ENCODE measurements around the gene TAS1R2. TPM values are rescaled to one million over a fixed set of nuclear protein-coding genes. Genes with fewer than 3 reads are reported as not detected.

Gene TAS1R2
- total and polyA plus RNA-seq, 2 of the 13 experiments (the other 11 are each of a cell fraction or from before 2014, with no cell fraction given), result not detected

DNA sequence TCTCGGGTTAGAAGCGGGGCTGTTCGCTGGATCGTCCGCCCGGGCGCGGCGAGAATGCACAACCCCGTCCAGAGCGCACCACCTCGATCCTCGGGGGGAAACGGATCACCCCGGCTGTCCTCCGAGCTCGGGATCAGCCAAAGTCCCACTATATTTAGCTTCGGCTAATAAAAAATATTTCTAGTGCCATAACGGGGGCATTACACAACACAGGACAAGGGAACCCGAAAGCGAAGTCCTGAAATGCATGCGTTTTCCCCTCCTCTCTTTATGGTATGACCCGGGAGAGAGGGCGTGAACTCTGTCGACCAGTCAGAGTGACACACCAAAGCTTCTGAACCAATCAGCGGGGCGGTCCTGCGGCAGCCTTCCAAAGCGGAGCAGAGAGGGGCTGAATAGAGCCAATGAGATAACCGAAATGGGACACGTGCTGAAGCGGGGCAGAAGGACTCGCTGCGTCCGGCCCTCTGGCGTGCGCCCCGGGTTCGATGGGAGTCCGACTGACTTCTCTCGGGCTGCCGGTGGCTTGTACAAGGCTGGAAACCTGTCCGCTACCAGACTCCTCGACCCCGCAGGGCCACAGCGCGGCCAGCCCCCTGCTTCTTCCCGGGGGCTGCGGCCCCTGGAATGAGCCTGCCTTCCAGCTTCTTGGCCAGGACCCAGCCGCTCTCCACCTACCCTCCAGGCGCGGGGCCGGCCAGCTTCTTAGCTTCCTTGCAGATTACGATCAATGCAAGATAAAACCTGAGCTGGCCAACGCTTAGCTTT is 43.2 kb upstream of the TAS1R2 start, which contains the start of gene ALDH4A1 (continued):
- TF ChIP-seq GABPB1 (CRISPR knock-in tag; IDR thresholded peaks at IDR 0.05), result peak; percentile 42; the same call in 1 of the 2 replicates
- no peak for TF ChIP-seq GTF3A (CRISPR knock-in tag; conservative IDR thresholded peaks at IDR 0.05)
- TF ChIP-seq PHF8 (CRISPR knock-in tag; IDR thresholded peaks at IDR 0.05), result peak; percentile 53; the same call in 1 of the 2 replicates
- TF ChIP-seq YY1 (IDR thresholded peaks at IDR 0.05; ENCODE audit: insufficient read depth, insufficient replicate concordance, low read depth, low read length), result peak; percentile 25
- TF ChIP-seq, protein P1, sequence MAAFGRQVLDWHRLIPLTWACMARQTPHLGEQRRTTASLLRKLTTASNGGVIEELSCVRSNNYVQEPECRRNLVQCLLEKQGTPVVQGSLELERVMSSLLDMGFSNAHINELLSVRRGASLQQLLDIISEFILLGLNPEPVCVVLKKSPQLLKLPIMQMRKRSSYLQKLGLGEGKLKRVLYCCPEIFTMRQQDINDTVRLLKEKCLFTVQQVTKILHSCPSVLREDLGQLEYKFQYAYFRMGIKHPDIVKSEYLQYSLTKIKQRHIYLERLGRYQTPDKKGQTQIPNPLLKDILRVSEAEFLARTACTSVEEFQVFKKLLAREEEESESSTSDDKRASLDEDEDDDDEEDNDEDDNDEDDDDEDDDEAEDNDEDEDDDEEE (CRISPR knock-in tag; IDR thresholded peaks at IDR 0.05), result no peak
- TF ChIP-seq HOXA3 (CRISPR knock-in tag; IDR thresholded peaks at IDR 0.05), result no peak; the same call in 1 of the 2 replicates
- TF ChIP-seq, protein P2, sequence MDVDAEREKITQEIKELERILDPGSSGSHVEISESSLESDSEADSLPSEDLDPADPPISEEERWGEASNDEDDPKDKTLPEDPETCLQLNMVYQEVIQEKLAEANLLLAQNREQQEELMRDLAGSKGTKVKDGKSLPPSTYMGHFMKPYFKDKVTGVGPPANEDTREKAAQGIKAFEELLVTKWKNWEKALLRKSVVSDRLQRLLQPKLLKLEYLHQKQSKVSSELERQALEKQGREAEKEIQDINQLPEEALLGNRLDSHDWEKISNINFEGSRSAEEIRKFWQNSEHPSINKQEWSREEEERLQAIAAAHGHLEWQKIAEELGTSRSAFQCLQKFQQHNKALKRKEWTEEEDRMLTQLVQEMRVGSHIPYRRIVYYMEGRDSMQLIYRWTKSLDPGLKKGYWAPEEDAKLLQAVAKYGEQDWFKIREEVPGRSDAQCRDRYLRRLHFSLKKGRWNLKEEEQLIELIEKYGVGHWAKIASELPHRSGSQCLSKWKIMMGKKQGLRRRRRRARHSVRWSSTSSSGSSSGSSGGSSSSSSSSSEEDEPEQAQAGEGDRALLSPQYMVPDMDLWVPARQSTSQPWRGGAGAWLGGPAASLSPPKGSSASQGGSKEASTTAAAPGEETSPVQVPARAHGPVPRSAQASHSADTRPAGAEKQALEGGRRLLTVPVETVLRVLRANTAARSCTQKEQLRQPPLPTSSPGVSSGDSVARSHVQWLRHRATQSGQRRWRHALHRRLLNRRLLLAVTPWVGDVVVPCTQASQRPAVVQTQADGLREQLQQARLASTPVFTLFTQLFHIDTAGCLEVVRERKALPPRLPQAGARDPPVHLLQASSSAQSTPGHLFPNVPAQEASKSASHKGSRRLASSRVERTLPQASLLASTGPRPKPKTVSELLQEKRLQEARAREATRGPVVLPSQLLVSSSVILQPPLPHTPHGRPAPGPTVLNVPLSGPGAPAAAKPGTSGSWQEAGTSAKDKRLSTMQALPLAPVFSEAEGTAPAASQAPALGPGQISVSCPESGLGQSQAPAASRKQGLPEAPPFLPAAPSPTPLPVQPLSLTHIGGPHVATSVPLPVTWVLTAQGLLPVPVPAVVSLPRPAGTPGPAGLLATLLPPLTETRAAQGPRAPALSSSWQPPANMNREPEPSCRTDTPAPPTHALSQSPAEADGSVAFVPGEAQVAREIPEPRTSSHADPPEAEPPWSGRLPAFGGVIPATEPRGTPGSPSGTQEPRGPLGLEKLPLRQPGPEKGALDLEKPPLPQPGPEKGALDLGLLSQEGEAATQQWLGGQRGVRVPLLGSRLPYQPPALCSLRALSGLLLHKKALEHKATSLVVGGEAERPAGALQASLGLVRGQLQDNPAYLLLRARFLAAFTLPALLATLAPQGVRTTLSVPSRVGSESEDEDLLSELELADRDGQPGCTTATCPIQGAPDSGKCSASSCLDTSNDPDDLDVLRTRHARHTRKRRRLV (CRISPR knock-in tag; IDR thresholded peaks at IDR 0.05), result no peak
- TF ChIP-seq POLR2A (IDR thresholded peaks at IDR 0.05; ENCODE audit: insufficient read depth in 1 of 2, low read depth in 2 of 2, low read length in 2 of 2), result peak; percentile 75 to 77
- peak; percentile 77; the same call in 1 of the 2 replicates for TF ChIP-seq ZSCAN29 (CRISPR knock-in tag; conservative IDR thresholded peaks at IDR 0.05)
- TF ChIP-seq, protein P3, sequence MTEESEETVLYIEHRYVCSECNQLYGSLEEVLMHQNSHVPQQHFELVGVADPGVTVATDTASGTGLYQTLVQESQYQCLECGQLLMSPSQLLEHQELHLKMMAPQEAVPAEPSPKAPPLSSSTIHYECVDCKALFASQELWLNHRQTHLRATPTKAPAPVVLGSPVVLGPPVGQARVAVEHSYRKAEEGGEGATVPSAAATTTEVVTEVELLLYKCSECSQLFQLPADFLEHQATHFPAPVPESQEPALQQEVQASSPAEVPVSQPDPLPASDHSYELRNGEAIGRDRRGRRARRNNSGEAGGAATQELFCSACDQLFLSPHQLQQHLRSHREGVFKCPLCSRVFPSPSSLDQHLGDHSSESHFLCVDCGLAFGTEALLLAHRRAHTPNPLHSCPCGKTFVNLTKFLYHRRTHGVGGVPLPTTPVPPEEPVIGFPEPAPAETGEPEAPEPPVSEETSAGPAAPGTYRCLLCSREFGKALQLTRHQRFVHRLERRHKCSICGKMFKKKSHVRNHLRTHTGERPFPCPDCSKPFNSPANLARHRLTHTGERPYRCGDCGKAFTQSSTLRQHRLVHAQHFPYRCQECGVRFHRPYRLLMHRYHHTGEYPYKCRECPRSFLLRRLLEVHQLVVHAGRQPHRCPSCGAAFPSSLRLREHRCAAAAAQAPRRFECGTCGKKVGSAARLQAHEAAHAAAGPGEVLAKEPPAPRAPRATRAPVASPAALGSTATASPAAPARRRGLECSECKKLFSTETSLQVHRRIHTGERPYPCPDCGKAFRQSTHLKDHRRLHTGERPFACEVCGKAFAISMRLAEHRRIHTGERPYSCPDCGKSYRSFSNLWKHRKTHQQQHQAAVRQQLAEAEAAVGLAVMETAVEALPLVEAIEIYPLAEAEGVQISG (CRISPR knock-in tag; IDR thresholded peaks at IDR 0.05), result peak; percentile 54
- no peak for TF ChIP-seq TARDBP (CRISPR knock-in tag; IDR thresholded peaks at IDR 0.05)
- TF ChIP-seq, protein P4, sequence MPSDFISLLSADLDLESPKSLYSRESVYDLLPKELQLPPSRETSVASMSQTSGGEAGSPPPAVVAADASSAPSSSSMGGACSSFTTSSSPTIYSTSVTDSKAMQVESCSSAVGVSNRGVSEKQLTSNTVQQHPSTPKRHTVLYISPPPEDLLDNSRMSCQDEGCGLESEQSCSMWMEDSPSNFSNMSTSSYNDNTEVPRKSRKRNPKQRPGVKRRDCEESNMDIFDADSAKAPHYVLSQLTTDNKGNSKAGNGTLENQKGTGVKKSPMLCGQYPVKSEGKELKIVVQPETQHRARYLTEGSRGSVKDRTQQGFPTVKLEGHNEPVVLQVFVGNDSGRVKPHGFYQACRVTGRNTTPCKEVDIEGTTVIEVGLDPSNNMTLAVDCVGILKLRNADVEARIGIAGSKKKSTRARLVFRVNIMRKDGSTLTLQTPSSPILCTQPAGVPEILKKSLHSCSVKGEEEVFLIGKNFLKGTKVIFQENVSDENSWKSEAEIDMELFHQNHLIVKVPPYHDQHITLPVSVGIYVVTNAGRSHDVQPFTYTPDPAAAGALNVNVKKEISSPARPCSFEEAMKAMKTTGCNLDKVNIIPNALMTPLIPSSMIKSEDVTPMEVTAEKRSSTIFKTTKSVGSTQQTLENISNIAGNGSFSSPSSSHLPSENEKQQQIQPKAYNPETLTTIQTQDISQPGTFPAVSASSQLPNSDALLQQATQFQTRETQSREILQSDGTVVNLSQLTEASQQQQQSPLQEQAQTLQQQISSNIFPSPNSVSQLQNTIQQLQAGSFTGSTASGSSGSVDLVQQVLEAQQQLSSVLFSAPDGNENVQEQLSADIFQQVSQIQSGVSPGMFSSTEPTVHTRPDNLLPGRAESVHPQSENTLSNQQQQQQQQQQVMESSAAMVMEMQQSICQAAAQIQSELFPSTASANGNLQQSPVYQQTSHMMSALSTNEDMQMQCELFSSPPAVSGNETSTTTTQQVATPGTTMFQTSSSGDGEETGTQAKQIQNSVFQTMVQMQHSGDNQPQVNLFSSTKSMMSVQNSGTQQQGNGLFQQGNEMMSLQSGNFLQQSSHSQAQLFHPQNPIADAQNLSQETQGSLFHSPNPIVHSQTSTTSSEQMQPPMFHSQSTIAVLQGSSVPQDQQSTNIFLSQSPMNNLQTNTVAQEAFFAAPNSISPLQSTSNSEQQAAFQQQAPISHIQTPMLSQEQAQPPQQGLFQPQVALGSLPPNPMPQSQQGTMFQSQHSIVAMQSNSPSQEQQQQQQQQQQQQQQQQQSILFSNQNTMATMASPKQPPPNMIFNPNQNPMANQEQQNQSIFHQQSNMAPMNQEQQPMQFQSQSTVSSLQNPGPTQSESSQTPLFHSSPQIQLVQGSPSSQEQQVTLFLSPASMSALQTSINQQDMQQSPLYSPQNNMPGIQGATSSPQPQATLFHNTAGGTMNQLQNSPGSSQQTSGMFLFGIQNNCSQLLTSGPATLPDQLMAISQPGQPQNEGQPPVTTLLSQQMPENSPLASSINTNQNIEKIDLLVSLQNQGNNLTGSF (CRISPR knock-in tag; IDR thresholded peaks at IDR 0.05), result no peak
- TF ChIP-seq ZSCAN31 (CRISPR knock-in tag; IDR thresholded peaks at IDR 0.05; ENCODE audit: low read depth), result peak; percentile 52; the same call in 1 of the 2 replicates
- TF ChIP-seq SMYD3 (CRISPR knock-in tag; IDR thresholded peaks at IDR 0.05), result 0 out of 2 replicates have a peak, but pooled peaks have one; percentile 55

All from HepG2 (cell line).